Fibroblast of the aortic adventitia (primary cell): ENCODE results near the gene RPL23. TPM values are rescaled to one million over a fixed set of nuclear protein-coding genes. Genes with fewer than 3 reads are reported as not detected.
A peak's percentile ranks its signal among the peaks of the same experiment; 100 is the strongest.

Experiments used
- DNase-seq: peaks from one replicate; pipeline ENCODE4 v3.0.0-alpha.2; 2010; ENCODE audit warnings: low read depth
- H3K4me3 ChIP-seq: 2 replicates; pipeline ENCODE4 v1.5.1; 2011; ENCODE audit warnings: low read depth, mild to moderate bottlenecking, control low read depth, low read length, moderate library complexity
- total RNA-seq: library from RNA; depleted of rRNA; stranded (reverse); fragments of >200 nt; gene quantifications from 2 replicates; pipeline ENCODE4 v1.2.3, GENCODE V29; 2012; ENCODE audit warnings: low replicate concordance
- TF ChIP-seq, protein P1 (sequence below): IDR thresholded peaks from 2 replicates; pipeline ENCODE4 v1.5.1; 2011; ENCODE audit warnings: mild to moderate bottlenecking, low read length, control low read depth, inconsistent platforms; ENCODE audit not compliant: insufficient read depth

RPL23 gene
- total RNA-seq, 1 donor = 2,401 TPM

DNA sequence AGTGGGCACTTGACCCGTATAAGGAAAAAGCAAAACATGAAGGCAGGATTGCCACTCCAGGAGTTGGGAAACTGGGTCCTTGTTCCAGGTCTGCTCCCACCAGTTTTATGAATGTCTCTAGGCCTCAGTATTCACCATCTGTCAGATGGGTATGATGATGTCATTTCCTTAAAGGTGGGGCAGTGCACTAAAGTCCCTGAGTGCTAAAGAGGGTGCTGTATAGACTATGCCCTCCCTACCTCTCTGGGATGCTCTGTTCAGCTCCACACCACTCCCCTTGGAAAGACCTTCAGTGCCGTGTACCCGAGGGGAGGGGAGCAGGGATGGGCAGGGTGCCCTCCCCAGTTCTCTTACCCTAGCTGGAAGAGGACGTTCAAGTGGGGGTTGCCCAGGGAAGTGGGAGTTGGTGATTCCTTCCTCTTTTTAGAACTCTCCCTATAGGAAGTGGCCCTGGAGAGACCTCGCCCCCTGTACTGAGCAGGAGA lies 18.5 kb upstream of the RPL23 start:
- H3K4me3 ChIP-seq = peak overlapping the region; percentile 96
- DNase-seq = no peak
- TF ChIP-seq, protein P1, sequence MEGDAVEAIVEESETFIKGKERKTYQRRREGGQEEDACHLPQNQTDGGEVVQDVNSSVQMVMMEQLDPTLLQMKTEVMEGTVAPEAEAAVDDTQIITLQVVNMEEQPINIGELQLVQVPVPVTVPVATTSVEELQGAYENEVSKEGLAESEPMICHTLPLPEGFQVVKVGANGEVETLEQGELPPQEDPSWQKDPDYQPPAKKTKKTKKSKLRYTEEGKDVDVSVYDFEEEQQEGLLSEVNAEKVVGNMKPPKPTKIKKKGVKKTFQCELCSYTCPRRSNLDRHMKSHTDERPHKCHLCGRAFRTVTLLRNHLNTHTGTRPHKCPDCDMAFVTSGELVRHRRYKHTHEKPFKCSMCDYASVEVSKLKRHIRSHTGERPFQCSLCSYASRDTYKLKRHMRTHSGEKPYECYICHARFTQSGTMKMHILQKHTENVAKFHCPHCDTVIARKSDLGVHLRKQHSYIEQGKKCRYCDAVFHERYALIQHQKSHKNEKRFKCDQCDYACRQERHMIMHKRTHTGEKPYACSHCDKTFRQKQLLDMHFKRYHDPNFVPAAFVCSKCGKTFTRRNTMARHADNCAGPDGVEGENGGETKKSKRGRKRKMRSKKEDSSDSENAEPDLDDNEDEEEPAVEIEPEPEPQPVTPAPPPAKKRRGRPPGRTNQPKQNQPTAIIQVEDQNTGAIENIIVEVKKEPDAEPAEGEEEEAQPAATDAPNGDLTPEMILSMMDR = no peak

- peak overlapping the region; percentile 96 for H3K4me3 ChIP-seq
- TF ChIP-seq, protein P1 = peak; percentile 2
- peak; percentile 63 for DNase-seq
These were observed 17.9 kb upstream of the RPL23 start for GRCh38 chr17:38871247-38872015.

DNA sequence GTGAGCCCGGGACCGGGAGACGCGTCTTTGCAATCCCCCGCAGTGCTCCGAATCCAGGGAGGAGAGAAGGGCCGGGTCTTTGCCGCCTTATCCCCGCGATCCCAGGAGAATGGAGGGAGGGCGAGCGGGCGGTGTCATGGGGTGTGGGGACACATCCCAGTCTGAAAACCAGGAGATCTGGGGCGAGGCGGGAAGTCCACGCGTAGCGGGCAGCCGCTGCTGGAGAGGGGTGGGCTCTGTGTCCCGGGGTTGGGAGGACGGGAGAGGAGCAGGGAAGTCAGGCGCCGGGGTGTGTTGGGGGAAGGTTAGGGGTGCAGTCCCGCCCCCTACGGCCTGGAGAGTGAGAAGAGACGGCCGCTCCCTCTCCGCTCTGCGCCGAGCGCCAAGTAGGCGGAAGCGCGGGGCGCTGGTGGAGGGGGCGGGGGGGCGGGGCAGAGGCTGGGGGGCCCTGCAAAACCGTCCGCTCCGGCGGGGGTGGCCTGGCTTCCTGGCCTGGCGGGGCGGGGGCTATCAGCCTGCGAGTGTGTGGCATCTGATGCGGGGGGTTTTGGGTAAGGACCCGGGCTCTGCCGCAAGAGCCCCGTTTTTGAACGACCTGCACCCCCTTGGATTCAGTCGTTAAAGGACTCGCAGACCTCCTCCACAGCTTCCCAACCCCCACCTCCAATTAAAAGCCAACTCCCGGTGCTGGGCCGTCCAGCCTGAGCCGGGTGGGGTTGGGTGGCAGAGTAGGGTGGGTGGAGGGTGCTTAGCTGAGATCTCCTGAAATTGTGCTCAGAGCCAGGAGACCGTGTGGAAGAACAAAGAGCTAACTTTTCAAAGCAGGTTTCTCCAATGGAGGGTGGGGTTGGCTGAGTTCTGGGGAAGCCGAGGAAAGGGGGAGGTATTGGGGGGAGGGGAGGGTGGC lies 17.0 kb upstream of the RPL23 start:
- DNase-seq = peak; percentile 54
- TF ChIP-seq, protein P1 = no peak
- H3K4me3 ChIP-seq = peak overlapping the region; percentile 96

DNA sequence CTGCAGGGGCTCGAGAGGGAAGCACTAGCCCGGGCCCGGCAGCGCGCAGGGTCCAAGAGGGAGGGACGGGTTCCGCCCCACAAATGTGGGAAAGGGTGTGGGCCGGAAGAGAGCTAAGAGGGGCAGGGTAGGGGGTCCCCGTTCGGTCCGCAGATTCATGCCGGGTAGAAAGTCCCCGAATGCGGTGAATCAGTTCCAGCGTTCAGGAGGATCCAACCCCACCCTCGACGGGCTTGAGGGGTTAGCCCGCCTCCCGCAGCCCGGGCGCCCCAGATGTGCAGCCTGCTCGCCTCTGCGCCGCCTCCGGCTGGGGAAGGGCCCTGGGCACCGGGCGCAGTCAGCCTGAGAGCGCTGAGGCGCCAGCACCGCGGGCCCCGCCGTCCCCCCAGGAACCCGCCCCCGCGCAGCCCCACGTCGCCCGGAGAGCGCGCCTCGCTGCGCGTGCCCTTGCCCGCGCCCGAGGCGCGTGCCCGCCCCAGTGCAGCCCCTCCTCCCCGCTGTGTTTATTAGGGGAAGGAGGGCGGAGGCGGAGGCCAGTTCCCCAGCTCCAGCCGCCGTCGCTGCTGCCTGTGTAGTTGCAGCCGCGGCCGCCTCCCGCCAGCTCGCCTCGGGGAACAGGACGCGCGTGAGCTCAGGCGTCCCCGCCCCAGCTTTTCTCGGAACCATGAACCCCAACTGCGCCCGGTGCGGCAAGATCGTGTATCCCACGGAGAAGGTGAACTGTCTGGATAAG lies 16.2 kb upstream of the RPL23 start, which contains the start of gene LASP1:
LASP1 (plus strand) TSS at position 533 of the 733 bp plus-strand sequence; CDS start at position 665, 132 bp downstream.
- DNase-seq = peak; percentile 82
- TF ChIP-seq, protein P1 = no peak
- peak within 1 kb of the TSS; percentile 96 for H3K4me3 ChIP-seq

GRCh38 chr17:38868817-38869525 lies 15.4 kb upstream of the RPL23 start:
- TF ChIP-seq, protein P1 = peak; percentile 40
- peak; percentile 93 for DNase-seq
- peak overlapping the region; percentile 96 for H3K4me3 ChIP-seq
